ENCODE measurements around the gene KRTAP5-5.

Gene KRTAP5-5

DNA sequence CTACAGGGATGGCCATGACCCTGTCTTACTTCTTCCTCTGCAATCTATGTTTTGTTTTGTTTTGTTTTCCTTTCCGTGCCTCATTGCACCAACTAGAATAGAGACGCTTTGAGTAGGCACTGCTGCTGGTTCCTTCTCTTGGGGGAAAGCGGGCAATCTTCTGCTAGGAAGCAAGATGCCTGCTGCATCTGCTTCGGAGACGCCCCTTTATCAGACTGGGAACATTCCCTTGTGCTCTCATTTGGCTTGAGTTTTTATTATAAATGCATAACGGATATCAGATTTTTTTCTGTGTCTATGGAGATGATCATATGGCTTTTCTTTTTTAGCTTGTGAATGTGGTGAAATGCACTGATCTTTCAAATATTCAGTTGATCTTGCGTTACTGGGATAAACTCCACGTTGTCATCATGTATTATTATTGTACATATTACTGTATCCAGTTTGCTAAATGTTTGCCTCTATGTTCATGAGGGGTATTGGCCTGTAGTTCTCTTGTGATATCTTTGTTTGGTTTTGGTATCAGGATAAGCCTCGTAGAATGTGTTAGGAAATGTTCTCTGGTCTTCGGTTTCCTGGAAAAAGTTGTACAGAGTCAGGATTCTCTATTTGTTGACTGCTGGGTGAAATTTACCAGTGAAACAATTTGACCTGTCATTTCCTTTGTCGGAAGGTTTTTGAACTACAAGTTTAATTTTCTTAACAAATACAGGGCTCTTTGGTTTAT lies 44.0 kb downstream of the KRTAP5-5 start:
- no peak for FAIRE-seq

DNA sequence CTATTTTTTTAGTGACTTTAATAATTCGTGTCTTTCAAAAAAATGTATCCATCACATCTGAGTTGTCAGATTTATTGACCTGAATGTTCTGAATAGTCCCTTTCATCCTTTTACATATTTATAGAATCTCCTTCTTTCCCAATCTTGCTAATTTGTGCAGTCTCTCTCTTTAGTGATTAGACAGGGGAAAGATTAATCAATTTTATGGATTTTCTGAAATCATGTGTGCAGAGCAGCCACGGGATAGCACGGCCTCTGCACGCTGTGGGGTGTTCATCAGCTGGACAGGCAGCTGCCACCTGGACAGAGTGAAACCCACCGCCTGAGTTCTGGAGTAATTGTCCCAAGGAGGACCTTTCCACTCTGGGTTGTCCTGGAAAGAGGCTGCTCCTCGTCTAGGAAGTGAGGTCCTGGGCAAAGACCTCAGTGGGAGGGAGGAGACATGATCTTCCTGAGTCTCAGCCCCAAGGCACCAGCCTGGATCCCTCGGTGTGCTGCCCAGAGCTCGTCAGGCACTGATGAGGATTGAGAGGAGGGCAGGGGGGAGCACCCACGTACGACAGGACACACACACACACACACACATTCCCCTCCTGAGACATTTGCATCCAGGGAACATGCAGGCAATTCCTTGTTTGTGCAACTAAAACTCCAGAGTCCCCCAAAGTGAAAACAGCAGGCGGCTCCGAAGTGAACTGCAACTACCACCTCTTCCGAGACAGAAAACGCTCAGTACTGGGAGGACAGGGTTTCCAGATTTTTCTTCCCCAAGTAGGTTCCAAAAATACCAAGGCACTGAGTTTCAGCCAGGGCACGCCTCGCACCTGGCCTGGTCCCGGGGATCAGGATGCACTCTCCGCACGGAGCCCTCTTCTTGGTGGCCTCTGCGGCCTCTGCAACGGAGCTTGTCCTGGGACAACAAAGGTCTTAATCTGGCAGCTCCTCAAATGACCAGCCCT lies 44.9 kb downstream of the KRTAP5-5 start:
- DNase-seq (ENCODE audit: insufficient read length, low spot score) (no peak), FAIRE-seq (no peak)

More for the DNA sequence above, 44.0 kb downstream of the KRTAP5-5 start:
- DNase-seq (ENCODE audit: insufficient read length, low spot score), result no peak

DNA sequence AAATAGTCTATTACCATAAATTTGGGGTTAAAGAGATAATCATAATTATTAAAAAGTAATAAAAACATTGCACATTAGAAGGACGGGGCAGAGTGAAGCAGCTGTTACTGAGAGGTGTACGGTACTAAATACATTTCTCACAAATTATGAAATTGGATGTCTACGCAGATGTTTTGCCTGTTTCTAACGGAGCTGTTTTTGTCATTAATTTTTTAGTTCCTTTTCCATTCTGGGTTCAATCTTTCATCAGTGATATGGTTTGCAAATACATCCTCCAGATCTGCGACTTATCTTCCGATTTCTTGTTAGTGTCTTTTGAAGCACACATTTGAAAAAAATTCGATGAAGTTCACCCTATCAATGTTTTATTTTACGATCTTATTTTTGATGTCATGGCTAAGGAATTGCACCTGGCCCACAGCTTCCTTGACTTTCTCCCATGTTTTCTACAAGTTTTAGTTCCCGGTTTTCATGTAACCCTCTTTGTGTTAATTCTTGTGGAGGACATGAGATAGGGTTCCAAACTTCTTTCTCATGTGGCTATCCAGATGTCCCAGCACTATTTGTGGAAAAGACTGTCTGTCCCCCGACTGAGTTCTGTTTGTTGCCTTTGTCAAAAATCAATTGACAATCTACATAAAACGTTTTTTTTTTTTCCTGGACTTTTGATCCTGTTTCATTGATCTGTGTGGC lies 46.1 kb downstream of the KRTAP5-5 start:
- FAIRE-seq, result no peak
- DNase-seq (ENCODE audit: insufficient read length, low spot score), result no peak

DNA sequence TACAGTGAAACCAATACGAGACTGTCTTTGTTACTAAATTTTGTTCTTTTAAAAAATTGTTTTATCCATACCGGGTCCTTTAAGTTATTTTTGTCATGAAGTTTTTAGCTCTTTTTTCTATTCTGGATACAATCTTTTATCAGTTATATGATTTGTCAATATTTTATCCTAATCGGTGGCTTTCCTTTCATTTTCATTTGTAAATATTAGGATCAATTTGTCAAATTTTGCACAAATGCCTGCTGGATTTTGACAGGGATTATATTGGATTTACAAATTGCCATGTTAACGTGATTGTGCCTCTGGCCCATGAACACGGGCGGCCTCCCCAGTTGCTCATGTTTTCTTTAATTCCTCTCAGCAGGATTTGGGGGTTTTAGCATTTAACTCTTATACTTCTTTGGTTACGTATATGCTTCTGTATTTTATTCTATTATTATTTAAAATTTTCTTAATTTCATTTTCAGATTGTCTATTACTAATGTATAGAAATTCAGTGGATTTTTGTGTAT lies 46.7 kb downstream of the KRTAP5-5 start:
- no peak for DNase-seq (ENCODE audit: insufficient read length, low spot score)
- no peak for FAIRE-seq

DNA sequence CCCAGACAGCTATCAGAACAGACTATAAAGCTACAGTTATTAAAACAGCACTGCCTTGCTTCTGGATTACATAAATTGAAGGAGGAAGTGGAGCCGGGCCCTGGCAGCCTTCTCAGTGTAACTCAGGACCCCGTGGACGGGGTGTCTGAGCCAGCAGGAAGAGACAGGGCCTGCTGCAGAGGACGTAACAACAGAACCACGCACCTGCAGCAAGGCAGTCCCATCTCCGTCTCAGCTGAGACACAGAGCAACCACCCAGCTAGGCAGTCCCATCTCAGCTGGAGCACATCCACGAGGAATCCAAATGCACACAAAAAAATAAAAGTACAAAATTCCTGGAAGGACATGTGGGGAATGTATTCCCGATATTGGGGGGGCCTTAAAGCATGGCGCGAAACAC lies 50.3 kb downstream of the KRTAP5-5 start:
- FAIRE-seq, result no peak
- no peak for DNase-seq (ENCODE audit: insufficient read length, low spot score)

Measured in GM19239 (cell line).